OCI-LY1 (cell line): ENCODE results near the gene NSRP1.

Source experiments
- EZH2 ChIP-seq: fragments of 200-600 bp; sonication (generic), shearing (Covaris generic); IDR thresholded peaks from 2 replicates; pipeline ENCODE4 v1.8.0; 2017; ENCODE audit warnings: borderline replicate concordance, mixed run types, mild to moderate bottlenecking, antibody characterized with exemption, low read length, moderate library complexity, mixed read lengths
- TF ChIP-seq, protein P1 (sequence below): fragments of 200-600 bp; sonication (generic), shearing (Covaris generic); IDR thresholded peaks from 2 replicates; pipeline ENCODE4 v1.5.1; 2017; ENCODE audit warnings: mild to moderate bottlenecking, antibody characterized with exemption, low read length, moderate library complexity, mixed read lengths

DNA sequence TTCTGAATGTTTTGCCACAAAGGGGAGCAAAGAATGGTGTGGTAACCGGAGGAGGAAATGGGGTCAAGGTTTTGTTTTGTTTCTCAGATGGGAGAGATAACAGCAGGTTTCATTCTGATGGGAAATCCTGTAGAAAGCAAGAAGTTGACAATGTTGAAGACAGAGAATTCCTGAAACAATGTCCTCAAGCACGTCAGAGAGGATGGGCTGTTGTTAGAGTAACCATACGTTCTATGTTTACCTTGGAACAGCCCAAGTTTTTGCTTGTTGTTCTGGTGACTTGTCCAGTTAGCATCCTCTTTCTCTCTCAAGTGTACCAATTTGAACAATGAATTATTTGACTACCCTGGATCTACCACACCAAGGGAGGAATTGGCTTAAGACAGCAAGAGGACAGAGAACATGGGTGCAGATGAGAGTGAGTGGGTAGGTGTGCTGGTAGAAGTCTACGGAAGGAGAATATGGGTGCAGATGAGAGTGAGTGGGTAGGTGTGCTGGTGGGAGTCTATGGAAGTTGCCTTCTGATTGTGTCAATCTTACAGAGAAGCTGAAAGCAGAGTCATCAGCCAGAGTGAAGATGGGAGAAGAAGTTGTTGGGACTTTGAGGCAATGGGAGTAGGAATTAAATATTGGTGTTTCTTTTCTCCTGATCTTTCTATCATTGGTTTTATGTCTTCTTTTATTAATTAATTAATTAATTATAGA, 14.8 kb upstream of the NSRP1 start:
- TF ChIP-seq, protein P1, sequence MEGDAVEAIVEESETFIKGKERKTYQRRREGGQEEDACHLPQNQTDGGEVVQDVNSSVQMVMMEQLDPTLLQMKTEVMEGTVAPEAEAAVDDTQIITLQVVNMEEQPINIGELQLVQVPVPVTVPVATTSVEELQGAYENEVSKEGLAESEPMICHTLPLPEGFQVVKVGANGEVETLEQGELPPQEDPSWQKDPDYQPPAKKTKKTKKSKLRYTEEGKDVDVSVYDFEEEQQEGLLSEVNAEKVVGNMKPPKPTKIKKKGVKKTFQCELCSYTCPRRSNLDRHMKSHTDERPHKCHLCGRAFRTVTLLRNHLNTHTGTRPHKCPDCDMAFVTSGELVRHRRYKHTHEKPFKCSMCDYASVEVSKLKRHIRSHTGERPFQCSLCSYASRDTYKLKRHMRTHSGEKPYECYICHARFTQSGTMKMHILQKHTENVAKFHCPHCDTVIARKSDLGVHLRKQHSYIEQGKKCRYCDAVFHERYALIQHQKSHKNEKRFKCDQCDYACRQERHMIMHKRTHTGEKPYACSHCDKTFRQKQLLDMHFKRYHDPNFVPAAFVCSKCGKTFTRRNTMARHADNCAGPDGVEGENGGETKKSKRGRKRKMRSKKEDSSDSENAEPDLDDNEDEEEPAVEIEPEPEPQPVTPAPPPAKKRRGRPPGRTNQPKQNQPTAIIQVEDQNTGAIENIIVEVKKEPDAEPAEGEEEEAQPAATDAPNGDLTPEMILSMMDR: no peak
- TF ChIP-seq EZH2: no peak
